Islet of Langerhans (tissue), 1 donor: ENCODE measurements around the gene UBE3B.

Experiments used
- FAIRE-seq: peaks from one replicate; lab custom pipeline; 2011; peaks lifted over from hg19 to GRCh38; lab: Jason Lieb, UNC

The UBE3B gene

GRCh38 chr12:109533487-109533740 is 56.0 kb downstream of the UBE3B start:
- FAIRE-seq, result no peak

GRCh38 chr12:109534456-109534855 is 57.0 kb downstream of the UBE3B start:
- FAIRE-seq, result no peak

GRCh38 chr12:109535231-109535862 is 57.9 kb downstream of the UBE3B start:
- FAIRE-seq, result no peak

GRCh38 chr12:109535863-109536250 is 58.4 kb downstream of the UBE3B start:
- FAIRE-seq, result no peak

GRCh38 chr12:109537136-109537535 is 59.7 kb downstream of the UBE3B start:
- no peak for FAIRE-seq

- no peak for FAIRE-seq
Measured at GRCh38 chr12:109538191-109538863, 60.9 kb downstream of the UBE3B start.

GRCh38 chr12:109539508-109539907 is 62.1 kb downstream of the UBE3B start:
- no peak for FAIRE-seq

- no peak for FAIRE-seq
Measured at GRCh38 chr12:109540526-109541412, 63.3 kb downstream of the UBE3B start.

- FAIRE-seq, result no peak
Measured at GRCh38 chr12:109541413-109541726, 63.9 kb downstream of the UBE3B start.

GRCh38 chr12:109542014-109542413 is 64.6 kb downstream of the UBE3B start:
- no peak for FAIRE-seq

- no peak for FAIRE-seq
Measured at GRCh38 chr12:109542876-109543275, 65.4 kb downstream of the UBE3B start.

- no peak for FAIRE-seq
Measured at GRCh38 chr12:109544955-109545531, 67.6 kb downstream of the UBE3B start.

- FAIRE-seq, result no peak
Measured at GRCh38 chr12:109545826-109546225, 68.4 kb downstream of the UBE3B start.

GRCh38 chr12:109547286-109547685 is 69.9 kb downstream of the UBE3B start:
- no peak for FAIRE-seq

GRCh38 chr12:109548258-109548657 is 70.8 kb downstream of the UBE3B start:
- FAIRE-seq, result no peak

- FAIRE-seq, result no peak
Measured at GRCh38 chr12:109549613-109550270, 72.3 kb downstream of the UBE3B start.

GRCh38 chr12:109550281-109550680 is 72.8 kb downstream of the UBE3B start:
- no peak for FAIRE-seq

- FAIRE-seq, result no peak
Measured at GRCh38 chr12:109551108-109551507, 73.7 kb downstream of the UBE3B start.

GRCh38 chr12:109552971-109553370 is 75.5 kb downstream of the UBE3B start:
- FAIRE-seq, result no peak

- no peak for FAIRE-seq
Measured at GRCh38 chr12:109553483-109553882, 76.0 kb downstream of the UBE3B start.

- no peak for FAIRE-seq
Measured at GRCh38 chr12:109553906-109554500, 76.6 kb downstream of the UBE3B start.

- no peak for FAIRE-seq
Measured at GRCh38 chr12:109554761-109555160, 77.3 kb downstream of the UBE3B start.
